Smooth muscle cell (in vitro differentiated cells): ENCODE results near the gene WNT5B. TPM values are rescaled to one million over a fixed set of nuclear protein-coding genes. Genes with fewer than 3 reads are reported as not detected.

Experiments
- DNase-seq: peaks from one replicate; lab custom pipeline; 2025; ENCODE audit not compliant: unreplicated experiment; lab: John Stamatoyannopoulos, UW
- H2AFZ ChIP-seq: fragments of 200-600 bp; sonication (generic); 2 replicates; pipeline ENCODE4 v1.6.0; 2016; ENCODE audit warnings: antibody characterized with exemption, low read depth, mild to moderate bottlenecking
- H3F3A ChIP-seq: fragments of 200-600 bp; sonication (generic); 2 replicates; pipeline ENCODE4 v1.6.0; 2017; ENCODE audit warnings: antibody characterized with exemption, low read depth
- H3K27ac ChIP-seq: fragments of 200-600 bp; sonication (generic); 2 replicates; pipeline ENCODE4 v1.5.1; 2016; ENCODE audit warnings: low read depth, mild to moderate bottlenecking
- H3K27me3 ChIP-seq: fragments of 200-600 bp; sonication (generic); 2 replicates; pipeline ENCODE4 v1.6.1; 2016; ENCODE audit warnings: low read depth, mild to moderate bottlenecking
- H3K36me3 ChIP-seq: fragments of 200-600 bp; sonication (generic); 2 replicates; pipeline ENCODE4 v1.5.1; 2016; ENCODE audit warnings: low read depth
- H3K4me1 ChIP-seq: fragments of 200-600 bp; sonication (generic); 2 replicates; pipeline ENCODE4 v1.5.1; 2016; ENCODE audit warnings: low read depth
- H3K4me2 ChIP-seq: fragments of 200-600 bp; sonication (generic); 2 replicates; pipeline ENCODE4 v1.6.0; 2016; ENCODE audit warnings: mild to moderate bottlenecking
- H3K4me3 ChIP-seq: fragments of 200-600 bp; sonication (generic); 2 replicates; pipeline ENCODE4 v1.5.1; 2016; ENCODE audit warnings: mild to moderate bottlenecking
- H3K79me2 ChIP-seq: fragments of 200-600 bp; sonication (generic); 2 replicates; pipeline ENCODE4 v1.6.0; 2016; ENCODE audit warnings: low read depth, mild to moderate bottlenecking
- H3K9ac ChIP-seq: fragments of 200-600 bp; sonication (generic); 2 replicates; pipeline ENCODE4 v1.6.0; 2016; ENCODE audit warnings: low read depth
- H3K9me3 ChIP-seq: fragments of 200-600 bp; sonication (generic); replicated peaks from 2 replicates; pipeline ENCODE4 v1.5.1; 2016; ENCODE audit warnings: low read depth
- H4K20me1 ChIP-seq: fragments of 200-600 bp; sonication (generic); 2 replicates; pipeline ENCODE4 v1.6.0; 2016; ENCODE audit warnings: low read depth
- CTCF ChIP-seq: fragments of 200-600 bp; sonication (generic); IDR thresholded peaks from 2 replicates; pipeline ENCODE4 v1.5.1; 2017; ENCODE audit warnings: borderline replicate concordance, mild to moderate bottlenecking, antibody characterized with exemption; ENCODE audit not compliant: insufficient read depth, poor library complexity, severe bottlenecking
- WGBS: methylation state at CpG from one replicate; pipeline ENCODE4 v1.1.7; 2016; ENCODE audit warnings: low lambda C conversion rate; 5-methylcytosine and 5-hydroxymethylcytosine counted together
- polyA plus RNA-seq: library from polyadenylated mRNA; unstranded; fragments of >200 nt; fragmentation: Nextera tagmentation; extraction: Ambion mirVana; gene quantifications from 2 replicates; pipeline ENCODE4 v1.2.1, GENCODE V29; 2016
- total RNA-seq: library from RNA; depleted of rRNA; stranded (reverse); fragments of >200 nt; gene quantifications from 2 replicates; pipeline ENCODE4 v1.2.3, GENCODE V29; 2014

WNT5B gene
- total and polyA plus RNA-seq, 2 experiments from 2014 or later = 11.5 to 31.7 TPM

- Histone ChIP-seq H3K9ac (no peak overlapping the region), H3K27me3 (peaks cover 37% of the 10 kb centered on the region), H3K36me3 (no peaks in the 10 kb centered on the region), H3K27ac (no peak overlapping the region), H3K9me3 (no peaks in the 10 kb centered on the region), H4K20me1 (peaks cover 38% of the 10 kb centered on the region), H3K4me1 (peaks cover 27% of the 10 kb centered on the region), H3K4me3 (no peak overlapping the region), H3F3A (no peaks in the 10 kb centered on the region), H3K4me2 (no peak overlapping the region), H3K79me2 (no peaks in the 10 kb centered on the region), H2AFZ (no peak overlapping the region)
- WGBS = 86% methylated on average over 14 of the region's 14 CpGs
- no peak for DNase-seq
- no peak for TF ChIP-seq CTCF
Measured at GRCh38 chr12:1632702-1633101, 3.7 kb downstream of the WNT5B start.

GRCh38 chr12:1633459-1633858, 4.4 kb downstream of the WNT5B start:
- no peaks in the 10 kb centered on the region for H3F3A ChIP-seq
- H4K20me1 ChIP-seq = peaks cover 38% of the 10 kb centered on the region
- H3K9me3 ChIP-seq = no peaks in the 10 kb centered on the region
- no peak overlapping the region for H3K4me3 ChIP-seq
- 77% methylated on average over 3 of the region's 3 CpGs for WGBS
- H3K79me2 ChIP-seq = no peaks in the 10 kb centered on the region
- H3K4me2 ChIP-seq = no peak overlapping the region
- DNase-seq = no peak
- no peak overlapping the region for H3K27ac ChIP-seq
- no peak overlapping the region for H2AFZ ChIP-seq
- no peak overlapping the region for H3K9ac ChIP-seq
- peaks cover 25% of the 10 kb centered on the region for H3K4me1 ChIP-seq
- H3K27me3 ChIP-seq = peaks cover 29% of the 10 kb centered on the region
- H3K36me3 ChIP-seq = no peaks in the 10 kb centered on the region
- no peak for TF ChIP-seq CTCF

- H3F3A ChIP-seq = no peaks in the 10 kb centered on the region
- no peak for DNase-seq
Measured at GRCh38 chr12:1634149-1634548, 5.1 kb downstream of the WNT5B start.

More at GRCh38 chr12:1634149-1634548, 5.1 kb downstream of the WNT5B start:
- H3K9me3 ChIP-seq = no peaks in the 10 kb centered on the region
- no peak overlapping the region for H3K4me3 ChIP-seq
- no peaks in the 10 kb centered on the region for H3K36me3 ChIP-seq
- no peaks in the 10 kb centered on the region for H3K79me2 ChIP-seq
- no peak overlapping the region for H3K4me2 ChIP-seq
- 64% methylated on average over 7 of the region's 7 CpGs for WGBS
- H2AFZ ChIP-seq = no peak overlapping the region
- H3K27me3 ChIP-seq = peaks cover 23% of the 10 kb centered on the region
- TF ChIP-seq CTCF = no peak
- no peak overlapping the region for H3K27ac ChIP-seq
- no peak overlapping the region for H3K9ac ChIP-seq
- peaks cover 19% of the 10 kb centered on the region for H3K4me1 ChIP-seq
- peaks cover 33% of the 10 kb centered on the region for H4K20me1 ChIP-seq
